Inferior parietal cortex (tissue), 1 donor: ENCODE data around the gene KDF1.
"Not testable (repeated sequence)": the region's sequence is repeated elsewhere in the genome, so short reads cannot be mapped to it uniquely, and the experiment has no call there.

ENCODE experiments used
- DNase-seq: peaks from one replicate; pipeline ENCODE4 v3.0.0-alpha.2; 2016; ENCODE audit errors: extremely low spot score

Gene KDF1

GRCh38 chr1:26956321-26956720 lies 3.9 kb downstream of the KDF1 start:
- no peak for DNase-seq

GRCh38 chr1:26953374-26953773 lies 6.9 kb downstream of the KDF1 start:
- DNase-seq = no peak

- DNase-seq = no peak
Observed at GRCh38 chr1:26951821-26952497, 8.3 kb downstream of the KDF1 start.

GRCh38 chr1:26951216-26951615 lies 9.1 kb downstream of the KDF1 start:
- no peak for DNase-seq

- DNase-seq = no peak
Observed at GRCh38 chr1:26950602-26951001, 9.7 kb downstream of the KDF1 start.

GRCh38 chr1:26949926-26950319 lies 10.3 kb downstream of the KDF1 start:
- no peak for DNase-seq

GRCh38 chr1:26949266-26949925 lies 10.9 kb downstream of the KDF1 start:
- DNase-seq = no peak

GRCh38 chr1:26948725-26949057 lies 11.6 kb downstream of the KDF1 start:
- not testable (repeated sequence) for DNase-seq

- no peak for DNase-seq
Observed at GRCh38 chr1:26946270-26946669, 14.0 kb downstream of the KDF1 start.

GRCh38 chr1:26945728-26946127 lies 14.5 kb downstream of the KDF1 start:
- no peak for DNase-seq

- no peak for DNase-seq
Observed at GRCh38 chr1:26945138-26945537, 15.1 kb downstream of the KDF1 start.

GRCh38 chr1:26942656-26943055 lies 17.6 kb downstream of the KDF1 start:
- no peak for DNase-seq

- no peak for DNase-seq
Observed at GRCh38 chr1:26941311-26941710, 19.0 kb downstream of the KDF1 start.

GRCh38 chr1:26938659-26939025 lies 21.6 kb downstream of the KDF1 start:
- no peak for DNase-seq

GRCh38 chr1:26938004-26938658 lies 22.1 kb downstream of the KDF1 start:
- DNase-seq = no peak

- no peak for DNase-seq
Observed at GRCh38 chr1:26936823-26937222, 23.4 kb downstream of the KDF1 start.

- DNase-seq = no peak
Observed at GRCh38 chr1:26932531-26932930, 27.7 kb downstream of the KDF1 start.

GRCh38 chr1:26923711-26924110 lies 36.6 kb downstream of the KDF1 start:
- no peak for DNase-seq

GRCh38 chr1:26922901-26923300 lies 37.4 kb downstream of the KDF1 start:
- no peak for DNase-seq

- no peak for DNase-seq
Observed at GRCh38 chr1:26922431-26922729, 37.9 kb downstream of the KDF1 start.

GRCh38 chr1:26921540-26922430 lies 38.5 kb downstream of the KDF1 start, which contains the start of gene NUDC:
NUDC (plus strand) TSS chr1:26921743; CDS start chr1:26921849, 106 bp downstream.
- DNase-seq = peak; percentile 99

- DNase-seq = no peak
Observed at GRCh38 chr1:26921126-26921539, 39.1 kb downstream of the KDF1 start.
